SHP77 (cell line): Measurements from ENCODE around the gene ERMP1.

Experiments used
- DNase-seq, 2 experiments: peaks; one replicate each; lab custom pipeline; 2025; lab: John Stamatoyannopoulos, UW

ERMP1 gene

DNA sequence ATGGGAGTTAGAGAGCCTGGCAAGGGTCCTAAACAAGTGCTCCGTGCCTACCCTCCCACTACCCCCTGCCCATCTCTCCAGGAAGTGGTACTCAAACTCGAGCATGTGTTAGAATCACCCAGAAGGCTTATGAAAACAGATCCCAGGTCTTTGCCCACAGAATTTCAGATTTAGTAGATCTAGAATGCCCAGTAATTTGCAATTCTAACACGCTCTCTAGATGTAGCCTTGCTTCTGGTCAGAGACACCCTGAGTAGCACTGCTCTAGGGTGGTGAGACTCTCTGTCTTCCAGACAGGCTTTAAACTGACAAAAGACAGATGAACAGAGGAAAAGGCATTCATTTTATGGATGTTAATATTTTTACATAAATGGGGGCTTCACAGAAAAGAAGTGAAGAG is 20.7 kb upstream of the ERMP1 start:
- no peak for DNase-seq

DNA sequence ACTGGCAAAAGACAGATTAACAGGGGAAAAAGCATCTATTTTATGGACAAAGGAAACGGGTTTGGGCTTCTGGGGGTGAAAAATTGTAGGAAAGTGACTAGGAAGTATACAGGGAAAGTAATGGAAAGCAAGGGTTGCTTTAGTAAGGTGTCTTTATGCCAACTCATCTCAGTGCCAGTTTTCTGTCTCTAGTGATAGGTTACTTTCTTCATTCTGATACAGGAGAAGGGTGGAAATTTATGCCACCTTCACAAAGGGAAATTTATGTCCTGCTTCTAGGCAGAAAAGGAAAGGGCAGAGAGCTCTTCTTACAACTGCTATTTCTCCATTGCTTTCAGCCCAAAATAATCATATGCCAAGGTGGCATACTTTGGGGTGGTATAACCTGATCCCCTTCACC is 20.1 kb upstream of the ERMP1 start:
- no peak for DNase-seq

DNA sequence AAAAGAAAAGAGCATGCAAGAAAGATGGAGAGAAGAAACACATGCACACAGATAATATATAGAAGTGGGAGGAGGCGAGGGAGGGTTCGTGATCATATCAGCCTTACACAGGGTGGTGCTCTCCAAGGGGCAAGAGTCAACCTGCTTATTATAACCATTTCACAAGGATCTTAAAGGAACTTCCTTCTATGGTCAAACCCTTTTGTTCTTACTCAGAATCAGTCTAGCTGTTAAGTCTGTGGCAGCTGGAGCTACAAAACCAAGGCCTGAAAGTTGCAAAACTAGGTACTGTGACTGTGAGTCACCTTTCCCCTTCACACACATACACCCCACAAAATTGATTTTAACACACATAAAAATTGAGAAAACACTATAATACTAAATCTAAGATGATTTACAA is 18.5 kb upstream of the ERMP1 start:
- no peak for DNase-seq

DNA sequence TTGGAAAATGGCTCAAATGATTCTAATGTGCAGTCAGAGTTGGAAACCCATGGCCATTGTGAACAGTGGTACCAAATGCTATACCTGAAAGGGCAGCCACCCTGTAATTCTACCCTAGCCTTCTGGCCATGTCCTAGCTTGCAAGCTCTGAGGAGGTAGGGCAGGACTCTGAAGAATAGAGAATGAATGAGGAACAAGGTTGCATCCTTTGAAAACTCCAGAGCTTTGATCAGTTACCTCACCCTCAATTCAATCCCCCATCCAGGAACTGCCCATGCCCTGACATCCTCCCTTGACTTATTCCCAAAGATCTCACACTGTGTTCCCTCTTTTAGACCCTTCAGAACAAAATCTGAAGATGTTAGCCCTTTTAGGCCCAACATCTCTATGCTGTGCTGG is 17.8 kb upstream of the ERMP1 start:
- DNase-seq = no peak

DNA sequence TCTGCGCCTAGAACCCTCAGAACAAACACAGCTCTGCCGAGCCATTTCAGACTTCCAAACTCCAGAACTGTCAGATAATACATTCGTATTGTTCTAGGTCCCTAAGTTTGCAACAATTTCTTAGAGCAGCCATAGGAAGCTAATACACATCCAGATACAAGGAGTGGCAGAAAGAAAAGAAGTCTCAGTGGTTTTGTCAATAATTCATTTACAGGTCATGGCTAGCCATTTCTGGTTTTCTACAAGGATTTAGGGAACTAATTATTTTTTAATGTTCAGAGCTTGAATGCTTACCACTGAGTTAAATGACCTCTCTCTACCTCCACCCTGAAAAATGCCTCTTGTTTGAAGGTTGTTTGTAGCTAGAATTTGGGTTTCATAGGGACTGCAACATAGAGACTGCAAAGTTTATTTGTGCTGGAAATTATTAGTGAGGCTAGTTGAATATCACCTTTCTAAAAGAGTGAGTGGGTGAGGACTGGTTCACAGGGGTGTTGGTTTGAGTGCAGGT is 15.5 kb upstream of the ERMP1 start:
- DNase-seq = no peak

DNA sequence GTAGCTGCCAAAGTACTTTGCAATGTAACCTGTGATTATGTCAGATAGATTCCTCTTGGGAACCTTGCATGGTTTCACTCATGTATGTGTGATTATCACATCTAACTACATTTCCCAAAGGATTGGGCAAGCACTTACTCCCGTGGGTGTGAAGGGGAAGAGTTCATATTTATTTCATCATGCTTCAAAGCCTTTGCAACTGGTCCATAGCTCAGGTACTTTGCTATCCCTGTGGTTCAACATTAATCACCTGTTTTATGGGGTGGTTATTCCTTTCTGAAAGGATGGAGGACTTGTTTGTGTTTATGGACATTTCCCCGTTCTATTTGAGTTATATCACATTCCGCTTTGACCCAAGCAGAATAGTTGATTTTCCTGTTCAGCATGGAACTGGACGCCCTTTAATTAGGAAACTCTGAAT is 13.6 kb upstream of the ERMP1 start:
- DNase-seq = no peak

DNA sequence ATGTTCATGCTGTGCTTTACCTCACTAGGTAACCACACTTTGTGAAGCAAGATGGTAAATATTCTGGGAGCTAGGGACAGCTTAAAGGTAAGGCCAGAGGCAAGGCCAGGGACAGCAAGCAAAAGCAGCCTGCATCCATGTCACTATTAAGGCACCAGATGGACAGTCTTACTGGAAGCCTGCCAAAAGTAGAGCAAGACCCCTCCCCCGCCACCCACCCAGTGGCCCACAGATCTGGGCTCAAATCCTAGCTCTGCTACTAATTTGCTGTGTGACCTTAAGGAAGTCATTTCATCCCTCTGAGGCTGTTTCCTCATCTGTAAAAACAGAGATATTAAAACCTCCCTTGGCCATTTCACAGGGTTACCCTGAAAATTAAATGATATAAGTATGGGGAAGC is 13.2 kb upstream of the ERMP1 start:
- no peak for DNase-seq

DNA sequence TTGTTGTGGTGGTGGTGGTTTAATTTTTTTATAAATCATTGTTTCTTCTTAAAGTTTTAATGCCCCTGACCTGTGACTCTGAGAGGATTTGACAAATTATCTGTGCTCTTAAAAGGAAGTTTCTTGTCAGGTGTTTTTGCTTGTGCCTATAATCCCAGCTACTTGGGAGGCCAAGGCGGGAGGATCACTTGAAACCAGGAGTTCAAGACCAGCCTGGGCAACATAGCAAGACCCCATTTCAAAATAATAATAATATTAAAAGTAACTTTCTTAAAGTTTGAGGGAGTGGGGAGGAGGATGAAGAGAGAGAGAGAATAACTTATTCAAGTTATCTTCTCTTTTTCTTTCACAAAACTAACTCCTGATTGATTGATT is 12.2 kb upstream of the ERMP1 start:
- no peak for DNase-seq

DNA sequence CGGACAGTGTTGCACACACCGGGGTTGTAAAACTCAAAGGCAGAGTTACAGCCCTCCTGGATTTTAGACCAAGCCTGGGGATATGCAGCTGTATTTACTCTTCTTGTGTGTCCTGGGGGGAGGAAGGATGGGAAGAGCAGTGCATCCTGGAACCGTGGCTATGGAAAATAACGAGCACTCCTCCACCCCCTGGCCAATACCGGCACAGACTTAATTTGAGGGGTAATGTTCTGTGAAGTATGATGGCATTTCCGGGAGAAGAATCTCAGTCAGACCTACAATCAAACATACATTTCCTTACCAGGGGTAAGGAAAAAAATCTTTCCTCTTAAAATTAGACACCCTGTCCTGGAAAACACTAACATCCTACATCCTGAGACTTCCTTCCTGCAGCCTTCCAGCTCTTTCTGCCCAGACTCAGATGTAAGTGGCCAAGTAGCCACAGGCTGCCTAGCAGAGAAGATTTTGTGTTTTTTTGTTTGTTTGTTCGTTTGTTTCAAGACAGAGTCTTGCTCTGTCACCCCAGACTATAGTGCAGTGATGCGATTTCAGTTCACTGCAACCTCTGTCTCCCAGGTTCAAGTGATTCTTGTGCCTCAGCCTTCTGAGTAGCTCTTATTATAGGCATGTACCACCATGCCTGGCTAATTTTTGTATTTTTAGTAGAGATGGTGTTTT is 11.0 kb upstream of the ERMP1 start:
- peak; percentile 84 to 86 for DNase-seq

DNA sequence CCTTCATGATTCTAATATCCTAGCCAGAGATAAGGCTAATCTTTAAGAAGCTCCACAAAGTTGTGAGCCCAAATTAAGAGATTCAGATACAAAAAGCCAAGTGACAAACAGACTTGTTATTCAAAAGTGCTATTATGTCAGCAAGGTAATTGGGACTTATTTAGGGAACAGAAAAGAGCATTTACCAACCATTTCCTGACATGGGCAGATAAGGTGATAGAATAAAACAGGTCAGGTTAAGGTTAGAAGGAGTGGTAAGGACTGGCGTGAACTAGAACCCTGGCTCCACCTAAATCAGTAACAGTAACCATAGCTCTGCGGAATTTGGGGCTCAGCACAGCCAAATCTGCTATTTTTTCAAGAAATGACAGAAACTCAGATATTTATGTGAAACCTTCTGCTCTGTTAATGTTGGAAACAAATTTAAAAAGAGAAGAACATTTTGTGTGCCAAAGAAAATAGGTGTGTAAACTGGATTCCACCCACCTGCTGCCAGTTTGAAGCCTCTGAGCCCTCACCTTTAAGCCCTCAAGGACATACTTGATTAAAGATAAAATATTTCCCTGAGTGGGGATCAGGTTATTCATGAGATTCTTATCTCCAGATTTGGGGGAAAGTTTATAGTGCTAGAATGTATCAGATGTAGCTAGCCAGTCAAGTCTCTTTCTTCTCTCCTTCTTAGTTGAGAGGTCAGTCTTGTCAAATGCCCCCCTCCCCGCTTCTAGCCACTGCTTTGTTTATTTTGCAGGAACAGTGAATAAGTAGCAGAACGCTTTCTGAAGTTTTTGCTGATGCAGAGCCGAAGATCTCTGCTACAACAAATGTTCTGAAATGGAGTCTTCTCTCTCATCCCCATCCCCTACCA is 10.2 kb upstream of the ERMP1 start:
- DNase-seq = no peak

DNA sequence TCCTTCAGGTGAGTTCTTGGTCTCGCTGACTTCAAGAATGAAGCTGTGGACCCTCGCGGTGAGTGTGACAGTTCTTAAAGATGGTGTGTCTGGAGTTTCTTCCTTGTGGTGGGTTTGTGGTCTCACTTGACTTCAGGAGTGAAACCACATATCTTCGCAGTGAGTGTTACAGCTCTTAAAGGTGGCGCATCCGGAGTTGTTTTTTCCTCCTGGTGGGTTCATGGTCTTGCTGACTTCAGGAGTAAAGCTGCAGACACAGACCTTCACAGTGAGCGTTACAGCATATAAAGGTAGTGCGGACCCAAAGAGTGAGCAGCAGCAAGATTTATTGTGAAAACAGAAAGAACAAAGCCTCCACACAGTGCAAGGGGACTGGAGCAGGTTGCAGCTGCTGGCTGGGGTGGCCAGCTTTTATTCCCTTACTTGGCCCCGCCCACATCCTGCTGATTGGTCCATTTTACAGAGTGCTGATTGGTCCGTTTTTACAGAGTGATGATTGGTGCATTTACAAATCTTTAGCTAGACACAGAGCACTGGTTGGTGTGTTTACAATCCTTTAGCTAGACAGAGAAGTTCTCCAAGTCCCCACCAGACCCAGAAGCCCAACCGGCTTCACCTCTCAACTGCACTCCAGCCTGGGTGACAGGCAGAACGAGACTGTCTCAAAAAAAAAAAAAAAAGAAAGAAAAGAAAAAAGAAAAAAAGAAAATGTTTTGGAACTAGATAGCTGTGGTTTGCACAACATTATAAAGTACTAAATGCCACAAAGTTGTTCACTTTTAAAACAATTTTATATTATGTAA is 9.1 kb upstream of the ERMP1 start:
- no peak for DNase-seq

DNA sequence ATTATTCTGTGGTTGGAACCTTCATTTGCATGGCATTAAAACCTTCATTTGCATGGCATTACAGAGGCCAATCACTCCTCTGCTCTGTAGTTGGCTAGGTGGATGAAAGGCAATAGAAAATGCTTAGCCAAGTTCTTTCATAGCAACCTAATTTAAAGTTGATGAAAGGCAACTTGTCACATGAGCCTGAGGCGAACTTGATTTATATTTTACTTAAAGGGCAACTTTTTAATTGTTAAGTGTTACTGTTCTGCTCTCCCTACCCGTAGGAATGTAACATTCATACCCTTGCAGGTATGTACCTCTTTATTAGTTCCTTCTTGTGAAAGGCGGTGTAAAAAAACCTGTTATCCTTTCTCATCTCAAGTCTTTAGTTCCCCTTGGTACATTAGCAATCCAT is 7.9 kb upstream of the ERMP1 start:
- DNase-seq = no peak

DNA sequence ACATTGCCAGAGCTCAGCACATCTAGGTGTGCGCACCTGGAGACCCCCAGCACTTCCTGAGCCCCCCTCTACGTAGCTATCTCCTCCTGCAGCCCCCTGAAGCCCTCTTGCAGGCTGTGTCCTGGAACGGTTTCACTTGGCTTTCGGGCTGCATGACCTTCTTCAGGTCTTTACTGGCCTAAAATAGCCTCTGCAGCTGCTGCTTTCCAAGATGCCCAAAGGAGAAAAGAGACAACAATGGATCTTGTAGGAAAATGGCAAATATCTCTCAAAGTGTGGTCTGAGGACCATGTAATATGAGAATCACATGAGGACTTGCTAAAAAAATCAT is 6.6 kb upstream of the ERMP1 start:
- DNase-seq = no peak

DNA sequence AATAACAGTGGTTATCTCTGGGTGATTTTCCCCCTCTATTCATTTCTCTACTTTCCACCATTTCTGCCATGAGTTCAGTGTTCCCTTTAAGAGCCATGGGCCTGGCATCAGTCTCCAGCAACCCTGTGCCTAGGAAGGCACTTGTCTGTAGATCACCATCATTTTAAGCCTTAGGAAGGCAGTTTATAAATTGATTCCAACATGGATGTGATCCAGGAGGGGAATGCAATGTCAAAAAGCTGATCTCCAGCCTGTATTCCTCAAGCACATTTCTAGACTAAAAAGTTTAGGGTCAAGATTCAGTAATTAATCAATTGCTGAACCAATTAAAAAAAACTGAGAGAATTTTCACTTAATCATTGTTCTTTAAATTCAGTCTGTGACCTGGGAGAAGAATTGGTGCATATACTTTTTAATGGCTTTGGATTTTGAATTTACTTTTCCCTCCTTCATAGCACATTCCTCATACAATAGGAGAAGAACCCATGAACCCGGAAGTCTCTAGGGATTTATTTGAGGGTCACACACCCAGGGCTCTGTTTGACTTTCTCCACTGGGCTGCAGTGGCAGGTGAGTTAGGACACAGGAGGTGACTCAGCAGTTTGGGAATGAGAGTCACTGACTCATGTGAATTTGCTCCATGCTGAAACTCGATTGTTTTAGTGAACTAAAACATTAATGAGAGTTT is 6.1 kb upstream of the ERMP1 start:
- DNase-seq = peak; percentile 63 to 74

DNA sequence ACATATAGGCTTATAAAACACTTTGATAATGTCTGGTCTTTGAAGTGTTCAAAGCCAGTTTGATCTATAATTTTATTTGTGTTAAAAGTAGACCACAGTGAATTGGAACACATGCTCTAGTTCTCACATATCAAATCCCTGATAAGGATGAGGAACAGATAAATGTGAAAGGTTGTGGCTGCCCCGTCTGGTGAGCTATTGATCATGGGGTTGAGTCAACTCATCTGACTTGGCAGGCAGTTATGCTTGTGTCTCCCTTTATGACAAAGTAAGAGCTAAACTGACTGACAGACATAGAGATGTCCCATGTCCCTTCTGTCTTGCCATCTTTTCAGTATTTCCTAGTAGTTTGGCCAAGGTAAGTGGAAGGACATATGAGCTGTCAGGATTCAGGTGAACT is 2.9 kb upstream of the ERMP1 start:
- DNase-seq = no peak

DNA sequence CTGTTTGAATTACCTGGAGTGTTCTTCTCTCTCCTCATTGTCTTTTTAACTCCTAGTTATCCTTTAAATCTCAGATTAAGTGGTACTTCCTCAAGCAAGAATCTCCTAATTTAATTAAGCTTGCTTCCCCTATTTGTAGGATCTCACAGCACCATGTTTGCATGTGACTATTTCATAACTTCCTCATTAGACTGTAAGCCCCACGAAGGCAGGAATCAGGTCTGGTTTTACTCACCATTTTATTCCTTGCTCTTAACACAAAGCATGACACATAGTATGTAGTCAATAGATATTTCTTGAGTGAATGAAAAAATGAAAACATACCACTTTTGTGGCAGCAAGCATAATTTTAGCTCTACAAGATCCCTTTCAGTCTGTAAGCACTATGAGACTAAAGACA is 1.3 kb upstream of the ERMP1 start:
- no peak for DNase-seq

DNA sequence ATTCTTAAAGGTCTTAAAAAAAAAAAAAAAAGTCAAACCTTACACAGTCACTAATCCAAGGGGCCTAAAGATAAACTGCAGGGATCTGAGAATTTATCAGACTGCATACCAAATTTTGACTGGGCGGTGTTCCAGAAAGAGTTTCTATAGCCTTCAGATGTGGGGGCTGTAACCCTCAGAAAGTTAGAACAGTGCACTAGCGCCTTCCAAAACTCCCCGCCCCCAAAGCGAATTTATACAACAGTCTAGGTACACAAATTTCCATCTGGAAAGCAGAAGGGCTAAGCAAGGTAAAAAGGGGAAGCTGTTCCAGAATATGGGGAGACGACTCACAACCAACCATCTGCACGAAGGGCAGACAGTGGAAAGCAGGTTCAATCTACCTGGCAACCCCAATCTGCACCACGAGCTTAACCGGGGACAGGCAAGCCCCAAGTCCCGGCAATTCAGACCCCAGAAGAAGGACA is 813 bp downstream of the ERMP1 start:
- DNase-seq = no peak

DNA sequence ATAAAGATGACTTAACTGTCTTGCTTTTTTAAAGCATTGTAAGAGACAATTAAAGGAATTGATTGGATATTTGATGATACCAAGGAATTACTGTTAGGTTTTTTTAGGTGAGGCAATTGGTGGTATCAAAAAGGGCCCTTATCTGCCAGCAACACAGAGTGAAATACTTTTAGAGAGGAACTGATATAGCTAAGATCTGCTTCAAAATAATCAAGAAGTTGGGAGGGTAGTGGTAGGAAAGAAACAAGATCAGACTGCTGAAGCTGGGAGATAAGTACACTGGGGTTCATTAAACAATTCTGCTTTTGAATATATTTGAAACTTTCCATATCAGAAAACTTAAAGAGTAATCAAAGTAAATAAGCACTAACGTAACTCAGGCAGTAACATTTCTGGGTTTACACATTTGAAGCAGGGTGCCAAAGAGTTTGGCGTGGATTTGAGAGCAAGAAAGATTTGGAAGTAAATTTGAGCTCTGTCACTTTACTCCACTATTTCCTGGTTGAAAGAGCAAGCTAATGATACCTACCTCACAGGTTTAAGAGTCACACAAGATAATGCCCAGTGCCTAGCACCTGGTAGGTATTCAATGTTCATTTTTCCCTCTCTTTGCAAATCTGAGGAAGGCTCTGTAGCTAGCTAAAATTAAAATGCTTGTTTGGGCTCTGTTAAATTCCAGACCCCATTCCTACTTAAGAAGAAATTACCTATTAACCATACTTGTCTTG is 6.9 kb downstream of the ERMP1 start:
- DNase-seq = no peak

DNA sequence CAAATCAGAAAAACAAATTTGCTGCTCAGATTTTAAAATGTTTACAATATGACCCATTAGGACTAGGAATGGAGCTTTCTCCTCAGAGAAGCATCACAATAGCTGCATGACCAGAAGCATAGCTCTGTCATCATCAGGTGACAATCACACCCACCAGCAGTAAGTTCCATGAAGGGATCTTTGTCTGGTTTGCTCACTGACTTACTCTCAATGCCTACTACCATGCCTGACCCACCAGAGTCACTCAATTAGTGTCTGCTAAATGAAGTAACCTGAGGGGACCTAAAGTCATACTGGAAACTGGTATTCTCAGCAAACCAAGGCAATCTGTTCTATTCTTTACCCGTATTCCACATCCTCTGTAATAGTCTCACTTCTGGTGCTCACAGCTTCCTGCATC is 7.7 kb downstream of the ERMP1 start:
- no peak for DNase-seq

DNA sequence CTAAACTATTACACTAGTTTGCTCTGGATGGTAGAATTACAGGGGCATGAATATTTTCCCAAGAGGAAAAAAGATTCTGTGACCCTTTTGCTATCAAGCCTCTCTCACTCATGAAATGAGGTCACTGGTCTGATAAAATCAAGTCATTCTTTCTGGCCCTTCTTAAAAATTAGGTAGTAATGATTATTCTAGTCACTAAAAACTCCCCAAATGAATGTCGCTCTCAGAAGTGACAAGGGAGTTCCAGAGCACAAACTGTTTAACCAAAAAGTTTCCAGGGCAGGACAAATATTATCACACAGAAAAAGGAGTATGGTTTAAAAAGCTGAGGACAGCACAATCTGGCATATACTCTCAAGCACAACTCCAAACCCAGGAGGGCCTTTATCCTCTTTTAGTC is 12.5 kb downstream of the ERMP1 start:
- DNase-seq = no peak

DNA sequence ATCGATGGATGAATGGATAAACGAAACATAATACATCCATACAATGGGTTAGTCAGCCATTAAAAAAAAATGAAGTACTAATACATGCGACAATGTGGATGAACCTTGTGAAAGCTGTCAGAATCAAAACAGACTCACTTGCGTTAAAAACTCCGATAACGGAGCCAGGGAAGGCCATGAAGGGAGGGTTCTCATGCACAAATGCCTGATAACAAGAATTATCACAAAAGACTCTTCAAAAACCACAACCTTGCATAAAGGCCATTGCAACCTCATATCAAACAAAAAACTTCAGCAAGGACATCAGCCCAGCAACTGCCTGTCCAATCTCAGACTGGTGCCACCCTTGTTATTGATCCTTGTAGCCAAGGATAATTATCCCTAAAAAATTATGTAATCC is 13.7 kb downstream of the ERMP1 start:
- no peak for DNase-seq
